ENCODE data around the gene SH2B2.
"Not testable (repeated sequence)": the region's sequence is repeated elsewhere in the genome, so short reads cannot be mapped to it uniquely, and the experiment has no call there.

Gene SH2B2

GRCh38 chr7:102287111-102287980, 678 bp downstream of the SH2B2 start:
- peak; percentile 64 for DNase-seq

- DNase-seq, result no peak
Observed at GRCh38 chr7:102287981-102288278, 1.3 kb downstream of the SH2B2 start.

- DNase-seq, result no peak
Observed at GRCh38 chr7:102288285-102288930, 1.7 kb downstream of the SH2B2 start.

DNA sequence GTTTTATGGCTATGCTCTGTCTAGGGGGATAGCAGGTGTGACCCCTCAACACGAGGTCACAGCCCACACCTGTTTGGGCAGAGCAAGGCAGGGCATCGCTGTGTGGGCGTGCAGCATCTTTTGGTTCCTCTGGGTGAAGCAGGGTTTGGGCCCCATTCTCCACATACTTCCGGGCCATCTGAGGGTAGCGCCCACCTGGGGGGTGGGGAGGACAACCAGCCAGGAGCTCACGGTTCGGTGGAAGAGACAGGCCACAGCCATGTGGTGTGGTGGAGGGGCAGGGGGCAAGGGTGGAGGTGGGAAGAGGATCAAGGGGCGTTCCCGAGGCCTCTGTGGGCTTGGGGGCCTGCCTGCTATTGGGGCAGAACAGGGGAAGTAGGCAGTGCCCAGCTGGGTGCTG, 2.4 kb downstream of the SH2B2 start:
- no peak for DNase-seq

- no peak for DNase-seq
Observed at GRCh38 chr7:102291056-102291915, 4.6 kb downstream of the SH2B2 start.

DNA sequence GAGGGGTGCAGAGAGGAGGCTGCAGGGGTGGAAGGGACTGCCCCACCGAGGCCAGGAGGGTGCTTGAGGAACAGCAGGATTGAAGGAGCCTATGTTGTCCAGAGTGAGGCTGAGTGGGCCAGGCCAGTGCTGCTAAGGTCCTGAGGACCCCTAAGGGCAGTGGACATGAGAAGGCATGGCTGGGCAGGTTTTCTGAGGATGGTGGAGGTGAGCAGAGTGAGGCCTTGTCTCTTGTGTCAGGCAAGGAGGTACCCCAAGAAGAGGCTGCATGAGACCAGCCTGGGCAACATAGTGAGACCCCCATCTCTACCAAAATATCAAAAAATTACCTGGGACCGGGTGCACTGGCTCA, 5.2 kb downstream of the SH2B2 start:
- DNase-seq, result no peak

- DNase-seq, result no peak
Observed at GRCh38 chr7:102292813-102293798, 6.4 kb downstream of the SH2B2 start.

GRCh38 chr7:102294589-102294988, 7.9 kb downstream of the SH2B2 start:
- no peak for DNase-seq

DNA sequence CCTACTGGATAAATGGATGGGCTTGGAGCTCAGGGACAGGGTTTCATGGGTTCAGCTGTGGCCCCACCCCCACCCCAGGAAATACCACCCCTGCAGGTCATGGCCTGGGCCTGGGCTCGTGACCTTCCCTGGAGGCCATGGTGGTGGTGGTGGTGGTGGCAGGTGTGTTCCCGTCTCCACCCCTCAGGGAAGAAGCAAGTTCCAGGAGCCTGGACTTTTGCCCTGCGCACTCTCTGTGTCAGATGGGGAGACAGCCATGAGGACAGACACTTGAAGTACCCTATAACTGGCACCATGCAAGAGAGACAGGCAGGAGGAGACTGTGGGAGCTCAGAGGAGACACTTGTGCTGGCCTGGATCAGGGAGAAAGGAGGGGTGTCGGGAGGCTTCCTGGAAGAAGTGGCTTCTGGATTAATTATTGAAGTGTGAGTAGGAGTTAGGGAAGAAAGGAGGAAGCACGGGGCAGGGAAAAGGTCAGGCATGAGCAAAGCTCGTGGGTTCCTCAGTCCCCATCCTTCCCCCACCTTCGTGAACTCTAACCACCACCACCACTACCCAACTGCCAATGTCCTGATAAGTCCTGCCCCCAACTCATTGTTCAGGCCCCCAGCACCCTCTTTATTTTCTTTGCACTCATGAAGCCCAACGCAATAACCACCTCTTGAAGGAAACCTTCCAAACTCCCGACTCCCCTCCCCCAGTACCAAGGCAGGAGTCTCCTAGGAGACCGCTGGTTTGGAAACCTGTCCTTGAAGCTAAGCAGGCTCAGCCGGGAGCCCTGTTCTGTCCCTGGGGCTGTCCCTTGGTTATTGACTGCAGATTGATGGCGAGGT, 8.9 kb downstream of the SH2B2 start:
- DNase-seq, result no peak

DNA sequence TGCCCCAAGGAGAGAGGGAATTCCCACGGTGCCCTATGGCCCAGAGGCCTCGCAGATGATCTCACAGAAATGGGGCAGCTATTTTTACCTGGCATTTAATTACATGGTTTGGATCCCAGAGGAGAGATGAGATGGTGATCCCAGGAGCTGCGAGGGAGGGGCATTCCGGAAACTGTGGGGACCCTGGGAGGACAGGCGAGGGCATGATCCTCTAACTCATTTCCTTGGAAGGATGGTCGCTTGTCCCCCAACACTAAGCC, 9.4 kb downstream of the SH2B2 start:
- no peak for DNase-seq

DNA sequence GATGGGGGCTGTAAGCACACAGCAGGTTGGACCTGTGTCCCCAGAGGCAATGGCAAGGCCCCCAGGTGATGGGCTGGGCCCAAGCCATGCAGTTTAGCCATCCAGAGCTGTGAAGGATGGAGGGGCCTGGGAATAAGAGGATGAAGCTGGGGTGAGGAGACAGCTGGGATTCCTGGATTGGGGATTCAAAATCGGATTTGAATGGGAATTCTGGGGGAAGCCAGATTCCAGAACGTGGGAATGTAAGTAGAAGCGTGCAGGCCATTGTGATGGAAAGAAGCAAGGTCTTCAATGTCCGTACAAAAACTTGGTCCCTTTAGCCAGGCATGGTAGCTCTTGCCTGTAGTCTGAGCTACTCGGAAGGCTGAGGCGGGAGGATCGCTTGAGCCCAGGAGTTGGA, 9.8 kb downstream of the SH2B2 start:
- no peak for DNase-seq

DNA sequence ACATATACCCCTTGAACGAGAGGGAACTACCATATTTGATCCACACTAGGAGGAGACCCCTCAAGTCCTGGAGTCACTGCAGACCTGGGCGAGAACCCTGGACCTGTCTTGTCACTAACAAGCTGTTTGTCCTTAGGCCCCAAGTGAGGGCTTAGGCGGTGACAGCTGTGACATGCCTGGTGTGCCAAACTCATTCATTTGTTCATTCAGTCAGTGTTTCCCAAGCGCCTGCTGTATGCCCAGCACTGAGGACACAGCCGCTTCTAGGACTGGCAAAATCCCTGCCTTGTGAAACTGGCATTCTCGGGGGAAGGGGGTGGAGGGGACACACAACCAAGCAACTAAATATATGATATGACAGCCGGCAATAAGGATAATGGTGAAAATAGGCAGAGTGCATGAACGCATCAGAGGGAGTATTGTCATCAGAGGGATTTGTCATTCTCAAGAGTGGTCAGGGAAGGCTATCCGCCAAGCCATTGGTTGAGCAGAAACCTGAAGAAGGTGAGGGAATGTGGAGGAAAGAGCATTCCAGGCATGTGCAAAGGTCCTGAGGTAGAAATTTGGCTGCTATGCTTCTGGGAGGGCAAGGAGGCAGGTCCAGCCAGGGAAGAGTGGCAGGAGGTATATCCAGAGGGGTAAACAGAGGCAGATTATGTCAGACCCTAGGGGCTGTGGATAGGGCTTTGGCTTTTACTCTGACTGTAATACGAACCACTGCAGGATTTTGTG, 11.0 kb downstream of the SH2B2 start:
- DNase-seq, result no peak

- DNase-seq, result no peak
Observed at GRCh38 chr7:102300643-102301221, 14.1 kb downstream of the SH2B2 start.

DNA sequence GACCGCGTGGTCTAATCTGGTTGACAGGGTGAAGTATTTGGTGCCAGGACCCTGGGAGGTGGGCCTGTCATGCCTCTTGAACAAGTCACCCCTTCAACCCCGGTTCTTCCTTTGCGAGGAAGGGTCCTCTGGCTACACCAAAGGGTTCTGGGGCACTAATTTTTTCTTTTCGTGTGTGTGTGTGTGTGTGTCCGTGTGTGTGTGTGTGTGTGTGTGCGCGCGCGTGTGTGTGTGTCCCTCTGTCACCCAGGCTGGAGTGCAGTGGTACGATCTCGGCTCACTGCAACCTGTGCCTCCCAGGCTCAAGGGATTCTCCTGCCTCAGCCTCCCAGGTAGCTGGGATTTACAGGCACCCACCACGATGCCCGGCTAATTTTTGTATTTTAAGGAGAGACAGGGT, 14.7 kb downstream of the SH2B2 start:
- not testable (repeated sequence) for DNase-seq

DNA sequence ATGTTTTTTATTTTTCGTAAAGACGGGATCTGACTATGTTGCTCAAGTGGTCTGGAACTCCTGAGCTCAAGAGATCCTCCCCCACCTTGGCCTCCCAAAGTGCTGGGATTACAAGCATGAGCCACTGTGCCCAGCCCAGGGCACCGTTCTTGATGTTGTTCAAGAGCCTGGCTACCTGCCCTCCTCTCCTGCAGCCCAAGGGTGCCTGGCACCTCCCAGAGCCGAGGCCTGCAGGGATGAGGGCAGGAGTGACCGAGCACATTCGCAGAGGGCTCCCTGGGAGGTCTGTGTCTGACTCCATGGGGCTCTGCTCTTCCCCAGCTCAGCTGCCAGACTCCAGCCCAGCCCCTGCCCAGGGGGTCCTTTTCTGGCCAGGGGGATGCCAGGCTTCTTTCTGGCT, 15.4 kb downstream of the SH2B2 start:
- no peak for DNase-seq

- DNase-seq, result no peak
Observed at GRCh38 chr7:102303669-102304422, 17.2 kb downstream of the SH2B2 start.

GRCh38 chr7:102304668-102305067, 18.0 kb downstream of the SH2B2 start:
- DNase-seq, result no peak

- no peak for DNase-seq
Observed at GRCh38 chr7:102305414-102306268, 19.0 kb downstream of the SH2B2 start.

All from NCI-H1436 (cell line).